Ectodermal cell (in vitro differentiated cells): ENCODE results near the gene KLHL9. TPM values are rescaled to one million over a fixed set of nuclear protein-coding genes. Genes with fewer than 3 reads are reported as not detected.
"Not testable (repeated sequence)": the region's sequence is repeated elsewhere in the genome, so short reads cannot be mapped to it uniquely, and the experiment has no call there.

Source experiments
- H3K27ac ChIP-seq: 2 replicates; pipeline ENCODE4 v1.7.0; 2013; ENCODE audit warnings: mild to moderate bottlenecking, low read depth, low read length; ENCODE audit not compliant: insufficient read depth, poor library complexity, severe bottlenecking
- H3K27me3 ChIP-seq: 2 replicates; pipeline ENCODE4 v1.7.0; 2013; ENCODE audit warnings: mild to moderate bottlenecking, low read length; ENCODE audit not compliant: insufficient read depth, control insufficient read depth, poor library complexity, severe bottlenecking
- H3K36me3 ChIP-seq: one replicate; pipeline ENCODE4 v1.7.0; 2013; ENCODE audit warnings: low read length; ENCODE audit not compliant: control insufficient read depth, insufficient read depth
- H3K4me1 ChIP-seq: one replicate; pipeline ENCODE4 v1.7.0; 2013; ENCODE audit warnings: low read length; ENCODE audit not compliant: control insufficient read depth, insufficient read depth
- H3K4me3 ChIP-seq: 2 replicates; pipeline ENCODE4 v1.7.0; 2013; ENCODE audit warnings: low read depth, low read length, control low read depth; ENCODE audit not compliant: insufficient read depth
- H3K9me3 ChIP-seq: 2 replicates; pipeline ENCODE4 v1.7.0; 2013; ENCODE audit warnings: mild to moderate bottlenecking, low read length, moderate library complexity; ENCODE audit not compliant: control insufficient read depth
- WGBS, 2 experiments: methylation state at CpG; one replicate each; pipeline ENCODE4 v1.1.7; 2013; ENCODE audit warnings: missing lambda C conversion rate in 2 of 2; 5-methylcytosine and 5-hydroxymethylcytosine counted together
- polyA plus RNA-seq, 4 experiments: library from polyadenylated mRNA; stranded (reverse); fragments of 50-300 nt; gene quantifications; one replicate each; pipeline ENCODE4 v1.2.3, GENCODE V29; 2013

KLHL9 gene
- polyA plus RNA-seq (2013, experiment 1 of 4), result 27.7 TPM
- 30.5 TPM for polyA plus RNA-seq (2013, experiment 2 of 4)
- 25.9 TPM for polyA plus RNA-seq (2013, experiment 3 of 4)
- 29.1 TPM for polyA plus RNA-seq (2013, experiment 4 of 4)

GRCh38 chr9:21334701-21335632 lies at the start of gene KLHL9:
KLHL9 (minus strand) TSS chr9:21335404; CDS start chr9:21334859, 545 bp downstream.
- WGBS, 2 experiments, result 1% methylated on average over 55 of the region's 55 CpGs
- Histone ChIP-seq H3K4me3 (peak within 1 kb of the TSS; percentile 72), H3K4me1 (peaks cover 20% of the 10 kb centered on the region), H3K27me3 (no peaks in the 10 kb centered on the region), H3K9me3 (no peaks in the 10 kb centered on the region), H3K36me3 (peaks cover 5% of the 10 kb centered on the region), H3K27ac (peak within 1 kb of the TSS; percentile 76)

GRCh38 chr9:21383627-21384026 lies 48.4 kb upstream of the KLHL9 start:
- H3K27me3 ChIP-seq, result no peaks in the 10 kb centered on the region
- H3K27ac ChIP-seq, result no peak overlapping the region
- H3K4me1 ChIP-seq, result peaks cover 6% of the 10 kb centered on the region
- 86 to 90% methylated on average over 4 of the region's 4 CpGs for WGBS, 2 experiments
- no peaks in the 10 kb centered on the region for H3K9me3 ChIP-seq
- no peaks in the 10 kb centered on the region for H3K36me3 ChIP-seq
- no peak overlapping the region for H3K4me3 ChIP-seq

- no peak overlapping the region for H3K27ac ChIP-seq
- WGBS, 2 experiments, result 52 to 61% methylated on average over 5 of the region's 5 CpGs
- no peaks in the 10 kb centered on the region for H3K9me3 ChIP-seq
- peaks cover 6% of the 10 kb centered on the region for H3K4me1 ChIP-seq
- no peak overlapping the region for H3K4me3 ChIP-seq
- H3K36me3 ChIP-seq, result no peaks in the 10 kb centered on the region
- no peaks in the 10 kb centered on the region for H3K27me3 ChIP-seq
Measured at GRCh38 chr9:21381448-21382339, 46.5 kb upstream of the KLHL9 start.

DNA sequence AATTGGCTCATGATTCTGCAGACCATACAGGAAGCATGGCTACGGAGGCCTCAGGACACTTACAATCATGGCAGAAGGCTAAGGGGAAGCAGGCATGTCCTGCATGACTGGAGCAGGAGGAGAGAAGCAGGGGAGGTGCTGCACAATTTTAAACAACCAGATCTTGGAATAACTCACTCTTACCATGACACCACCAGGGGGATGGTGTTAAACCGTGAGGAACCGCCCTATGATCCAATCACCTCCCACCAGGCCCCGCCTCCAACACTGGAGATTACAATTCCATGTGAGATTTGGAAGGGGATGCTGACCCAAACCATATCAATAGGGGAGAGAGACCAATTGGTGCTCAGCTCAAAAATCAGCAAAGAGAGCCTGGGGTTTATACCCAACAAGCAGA lies 36.3 kb upstream of the KLHL9 start:
- H3K27me3 ChIP-seq, H3K4me3 ChIP-seq, H3K4me1 ChIP-seq, H3K9me3 ChIP-seq, H3K36me3 ChIP-seq, H3K27ac ChIP-seq: not testable (repeated sequence)
- 94 to 96% methylated on average over 1 to 2 of the region's 4 CpGs for WGBS, 2 experiments

DNA sequence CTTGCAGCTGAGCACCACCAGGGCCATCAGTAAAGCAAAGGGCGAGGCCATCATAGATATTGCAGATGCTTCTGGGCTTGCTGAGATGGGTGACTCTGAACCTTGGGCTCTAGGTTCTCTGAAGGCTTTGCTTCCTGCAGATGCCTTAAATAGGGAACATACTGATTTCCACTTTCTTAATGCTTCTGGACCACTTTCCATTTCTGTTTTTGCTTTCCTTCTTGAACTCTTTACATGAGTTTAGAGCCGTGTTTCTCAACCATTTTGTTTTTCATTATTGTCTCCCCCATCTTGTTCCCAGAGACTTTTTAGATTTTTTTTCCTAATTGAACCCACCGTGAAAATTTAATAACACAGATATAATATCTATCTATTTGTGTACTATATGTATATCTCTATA lies 32.8 kb upstream of the KLHL9 start, which contains the start of gene IFNA13:
IFNA13 (minus strand) TSS at position 101 of the 400 bp plus-strand sequence; CDS start at position 54, 47 bp downstream.
- Histone ChIP-seq H3K9me3 (no peaks in the 10 kb centered on the region), H3K27me3 (no peaks in the 10 kb centered on the region), H3K4me1 (no peaks in the 10 kb centered on the region), H3K36me3 (no peaks in the 10 kb centered on the region), H3K4me3 (no peak within 1 kb of the TSS), H3K27ac (no peak within 1 kb of the TSS)
- 89 to 93% methylated on average over 2 of the region's 3 CpGs for WGBS, 2 experiments

DNA sequence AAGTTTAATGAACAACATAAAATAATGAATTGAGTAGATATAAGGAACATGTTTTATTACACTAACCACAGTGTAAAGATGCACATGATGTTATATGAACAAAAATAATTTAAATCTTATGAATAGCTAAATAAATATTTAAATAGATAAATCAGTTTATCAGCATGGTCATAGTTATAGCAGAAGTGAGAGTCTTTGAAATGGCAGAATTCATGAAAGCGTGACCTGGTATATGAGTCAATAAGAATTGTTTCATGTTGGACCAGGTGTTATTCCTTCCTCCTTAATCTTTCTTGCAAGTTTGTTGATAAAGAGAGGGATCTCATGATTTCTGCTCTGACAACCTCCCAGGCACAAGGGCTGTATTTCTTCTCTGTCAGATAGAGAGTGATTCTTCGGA lies 32.0 kb upstream of the KLHL9 start:
- H3K4me3 ChIP-seq, H3K36me3 ChIP-seq, H3K27me3 ChIP-seq, H3K9me3 ChIP-seq, H3K27ac ChIP-seq, H3K4me1 ChIP-seq: not testable (repeated sequence)
- WGBS, 2 experiments, result 87 to 89% methylated on average over 1 of the region's 2 CpGs

DNA sequence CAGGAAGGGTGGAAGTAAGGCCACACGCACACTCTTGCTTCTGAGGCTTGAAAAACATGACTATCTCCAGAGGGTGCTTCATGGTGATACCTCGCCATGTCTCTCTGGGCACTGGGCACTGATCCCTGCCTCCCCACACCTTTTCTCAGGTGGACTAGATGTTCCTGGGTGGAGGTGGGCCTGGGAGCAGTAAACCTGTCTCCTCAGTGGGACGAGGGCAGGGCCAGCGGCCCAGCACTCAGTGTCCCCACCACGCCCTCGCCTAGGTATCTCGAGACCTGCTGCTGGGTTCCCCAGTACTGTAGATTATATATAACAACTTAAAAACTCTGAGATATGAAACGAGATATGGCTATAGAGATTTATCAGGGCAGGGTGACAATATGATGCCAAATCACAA lies 27.1 kb upstream of the KLHL9 start:
- H3K27ac ChIP-seq, result no peak overlapping the region
- 93 to 95% methylated on average over 4 to 7 of the region's 8 CpGs for WGBS, 2 experiments

DNA sequence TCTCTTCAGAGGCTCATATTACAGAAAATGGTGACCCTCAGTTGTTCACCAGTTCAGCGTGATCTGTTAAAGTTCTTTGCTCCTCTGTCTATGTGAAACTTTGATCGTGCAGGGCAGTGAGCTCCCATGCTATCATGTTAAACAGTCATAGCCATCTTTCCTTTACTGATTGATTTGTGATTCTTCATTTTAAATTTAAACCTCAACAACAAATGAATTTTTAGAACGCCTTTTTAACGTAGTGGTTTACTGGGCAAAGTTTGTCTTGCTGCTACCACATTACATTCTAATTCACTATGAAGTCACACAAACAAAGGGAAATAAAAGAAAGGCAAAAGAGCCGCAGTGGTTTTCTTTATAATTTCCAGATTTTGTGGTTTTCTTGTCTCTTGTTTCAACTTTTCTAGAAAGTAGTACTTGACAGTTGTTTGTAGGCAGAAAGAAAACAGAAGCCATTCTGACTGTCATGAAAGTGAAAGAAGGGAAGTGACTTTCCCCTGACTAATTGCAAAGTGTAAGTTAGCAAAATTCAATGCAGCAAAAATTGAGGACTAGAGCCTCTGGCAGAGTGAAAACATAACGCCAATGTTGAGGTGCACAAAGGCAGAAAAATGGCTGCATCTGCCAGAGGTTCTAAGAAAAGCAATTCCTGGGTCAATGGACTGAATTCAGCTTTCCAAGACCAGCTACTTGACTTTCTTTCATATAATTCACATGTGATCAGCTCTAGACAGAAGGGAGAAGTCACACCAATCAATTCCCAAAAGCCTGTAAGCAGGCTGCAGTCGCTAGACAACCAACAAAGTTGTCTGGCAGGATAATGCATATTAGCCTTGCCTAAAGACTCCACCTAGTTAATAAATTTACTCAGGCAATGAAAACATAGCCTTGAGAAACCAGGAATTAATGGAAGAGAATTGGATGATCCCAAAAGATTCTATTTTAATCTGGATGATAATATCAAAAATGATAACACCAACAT lies 22.6 kb upstream of the KLHL9 start:
- no peaks in the 10 kb centered on the region for H3K4me1 ChIP-seq
- 92% methylated on average over 7 of the region's 7 CpGs for WGBS, 2 experiments
- H3K4me3 ChIP-seq, result no peak overlapping the region
- H3K9me3 ChIP-seq, result no peaks in the 10 kb centered on the region
- no peaks in the 10 kb centered on the region for H3K27me3 ChIP-seq
- no peaks in the 10 kb centered on the region for H3K36me3 ChIP-seq
- H3K27ac ChIP-seq, result no peak overlapping the region

More for the DNA sequence above, 27.1 kb upstream of the KLHL9 start:
- Histone ChIP-seq H3K4me3 (no peak overlapping the region), H3K9me3 (no peaks in the 10 kb centered on the region), H3K27me3 (no peaks in the 10 kb centered on the region), H3K36me3 (no peaks in the 10 kb centered on the region), H3K4me1 (no peaks in the 10 kb centered on the region)

- no peaks in the 10 kb centered on the region for H3K9me3 ChIP-seq
- no CpG with 5 or more reads among the region's 1 CpG for WGBS, 2 experiments
- H3K27ac ChIP-seq, result no peak within 1 kb of the TSS
- H3K4me1 ChIP-seq, result no peaks in the 10 kb centered on the region
- H3K36me3 ChIP-seq, result no peaks in the 10 kb centered on the region
- no peaks in the 10 kb centered on the region for H3K27me3 ChIP-seq
- H3K4me3 ChIP-seq, result no peak within 1 kb of the TSS
Measured at GRCh38 chr9:21350787-21351186, 15.6 kb upstream of the KLHL9 start, which contains the start of gene IFNA6. IFNA6 (minus strand) TSS chr9:21350887; CDS start chr9:21350887, 0 bp downstream.
